ENCODE data around the gene SETBP1. TPM values are rescaled to one million over a fixed set of nuclear protein-coding genes. Genes with fewer than 3 reads are reported as not detected.
A peak's percentile ranks its signal among the peaks of the same experiment; 100 is the strongest.

Gene SETBP1
- polyA plus RNA-seq, 1 experiment = 2.9 TPM

GRCh38 chr18:44678725-44679055 lies 2.0 kb upstream of the SETBP1 start:
- H3K4me3 ChIP-seq (ENCODE audit: low read depth, low read length) = no peak overlapping the region; the same call in 1 of the 2 replicates
- DNase-seq (ENCODE audit: low read depth) = no peak
- no peaks in the 10 kb centered on the region for H3K36me3 ChIP-seq (ENCODE audit: control insufficient read depth, insufficient read depth, low read length)
- no peaks in the 10 kb centered on the region for H3K27me3 ChIP-seq (ENCODE audit: control insufficient read depth, insufficient read depth, low read length)
- CTCF ChIA-PET = interaction anchor here (0.6 kb wide), 2 partner anchors 174 to 367 kb away, joined by 3 to 4 read pairs; no protein-coding TSS in a partner anchor
- POLR2A ChIA-PET = interaction anchor here (0.5 to 1.2 kb wide), 3 partner anchors 164 to 910 kb away, joined by 3 to 4 read pairs (median 3); no protein-coding TSS in a partner anchor
- TF ChIP-seq, protein P1, sequence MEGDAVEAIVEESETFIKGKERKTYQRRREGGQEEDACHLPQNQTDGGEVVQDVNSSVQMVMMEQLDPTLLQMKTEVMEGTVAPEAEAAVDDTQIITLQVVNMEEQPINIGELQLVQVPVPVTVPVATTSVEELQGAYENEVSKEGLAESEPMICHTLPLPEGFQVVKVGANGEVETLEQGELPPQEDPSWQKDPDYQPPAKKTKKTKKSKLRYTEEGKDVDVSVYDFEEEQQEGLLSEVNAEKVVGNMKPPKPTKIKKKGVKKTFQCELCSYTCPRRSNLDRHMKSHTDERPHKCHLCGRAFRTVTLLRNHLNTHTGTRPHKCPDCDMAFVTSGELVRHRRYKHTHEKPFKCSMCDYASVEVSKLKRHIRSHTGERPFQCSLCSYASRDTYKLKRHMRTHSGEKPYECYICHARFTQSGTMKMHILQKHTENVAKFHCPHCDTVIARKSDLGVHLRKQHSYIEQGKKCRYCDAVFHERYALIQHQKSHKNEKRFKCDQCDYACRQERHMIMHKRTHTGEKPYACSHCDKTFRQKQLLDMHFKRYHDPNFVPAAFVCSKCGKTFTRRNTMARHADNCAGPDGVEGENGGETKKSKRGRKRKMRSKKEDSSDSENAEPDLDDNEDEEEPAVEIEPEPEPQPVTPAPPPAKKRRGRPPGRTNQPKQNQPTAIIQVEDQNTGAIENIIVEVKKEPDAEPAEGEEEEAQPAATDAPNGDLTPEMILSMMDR (IDR thresholded peaks at IDR 0.05; ENCODE audit: insufficient read depth, low read depth, low read length) = no peak

DNA sequence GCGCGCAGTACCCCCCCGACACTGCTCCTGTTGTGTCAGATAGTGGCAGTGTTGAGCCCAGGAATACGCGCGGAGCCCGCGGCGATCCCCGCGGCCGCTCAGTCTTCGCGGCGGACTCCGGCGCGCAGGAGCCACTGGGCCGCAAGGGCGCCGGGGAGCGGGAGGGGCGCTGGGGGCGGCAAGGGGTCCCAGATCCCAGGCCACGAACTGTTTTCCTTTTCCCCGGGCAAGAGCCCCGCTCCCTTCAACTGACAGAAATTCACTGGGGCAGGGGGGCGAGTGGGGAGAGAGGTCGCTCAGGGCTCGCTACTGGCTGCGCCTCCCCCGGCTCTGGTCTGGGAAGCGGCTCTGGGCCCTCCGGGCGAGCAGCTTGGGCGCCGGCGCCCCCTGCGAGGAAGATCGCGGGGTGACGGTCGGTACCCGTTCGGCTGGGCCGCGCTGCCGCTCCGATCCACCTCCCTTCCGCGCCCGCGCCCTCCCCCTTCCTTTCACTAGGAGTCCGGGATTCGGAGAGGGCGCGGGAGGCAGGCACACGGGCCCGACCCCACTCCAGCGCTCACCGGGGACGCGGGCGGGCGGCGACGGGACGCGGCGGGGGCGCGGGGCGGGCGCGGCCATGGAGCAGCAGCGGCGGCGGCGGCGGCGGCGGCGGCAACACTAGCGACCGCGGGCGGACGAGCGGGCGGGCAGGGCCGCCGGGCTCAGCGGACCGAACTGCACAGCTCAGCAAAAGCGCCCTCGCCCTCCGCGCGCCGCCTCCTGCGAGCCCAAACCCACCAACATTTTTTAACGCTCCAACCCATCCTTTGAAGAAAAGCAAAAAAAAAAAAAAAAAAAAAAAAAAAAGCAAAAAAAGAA lies 1.4 kb upstream of the SETBP1 start:
- peak overlapping the region; percentile 82 for H3K4me3 ChIP-seq (ENCODE audit: low read depth, low read length)
- no peaks in the 10 kb centered on the region; the same call in 1 of the 2 replicates for H3K27me3 ChIP-seq (ENCODE audit: control insufficient read depth, insufficient read depth, low read length)
- ChIA-PET POLR2A (interaction anchor here (0.5 to 1.2 kb wide), 3 partner anchors 165 to 909 kb away, joined by 3 to 4 read pairs (median 3); no protein-coding TSS in a partner anchor), CTCF (interaction anchor here (0.6 to 1.3 kb wide), 5 partner anchors 12 to 377 kb away, joined by 3 to 4 read pairs (median 3); no protein-coding TSS in a partner anchor)
- TF ChIP-seq, protein P1 (IDR thresholded peaks at IDR 0.05; ENCODE audit: insufficient read depth, low read depth, low read length) = peak; percentile 70
- DNase-seq (ENCODE audit: low read depth) = no peak
- no peaks in the 10 kb centered on the region for H3K36me3 ChIP-seq (ENCODE audit: control insufficient read depth, insufficient read depth, low read length)

DNA sequence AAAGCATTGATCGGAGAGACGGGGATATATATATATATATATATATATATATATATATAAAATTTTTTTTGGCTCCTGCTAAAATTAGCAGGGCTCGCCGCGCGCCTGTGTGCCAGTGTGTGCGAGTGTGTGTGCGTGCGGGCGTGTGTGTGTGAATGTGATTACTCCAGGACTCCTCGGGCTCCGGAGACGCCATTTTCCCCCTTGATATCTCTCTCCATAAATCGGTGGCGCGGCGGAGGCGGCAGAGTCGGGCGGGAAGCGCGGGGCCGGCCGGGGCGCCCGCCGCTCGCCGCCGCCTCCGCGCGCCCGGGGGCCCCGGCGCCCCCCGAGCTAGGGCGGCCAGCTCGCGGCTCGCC lies 795 bp upstream of the SETBP1 start:
- DNase-seq (ENCODE audit: low read depth) = no peak
- H3K27me3 ChIP-seq (ENCODE audit: control insufficient read depth, insufficient read depth, low read length) = no peaks in the 10 kb centered on the region; the same call in 1 of the 2 replicates
- TF ChIP-seq, protein P1 (IDR thresholded peaks at IDR 0.05; ENCODE audit: insufficient read depth, low read depth, low read length) = no peak
- H3K36me3 ChIP-seq (ENCODE audit: control insufficient read depth, insufficient read depth, low read length) = no peaks in the 10 kb centered on the region
- peak overlapping the region; percentile 82 for H3K4me3 ChIP-seq (ENCODE audit: low read depth, low read length)
- POLR2A ChIA-PET = no interaction called here
- CTCF ChIA-PET = interaction anchor here (0.6 to 1.3 kb wide), 3 partner anchors 12 to 377 kb away, joined by 3 read pairs; no protein-coding TSS in a partner anchor

DNA sequence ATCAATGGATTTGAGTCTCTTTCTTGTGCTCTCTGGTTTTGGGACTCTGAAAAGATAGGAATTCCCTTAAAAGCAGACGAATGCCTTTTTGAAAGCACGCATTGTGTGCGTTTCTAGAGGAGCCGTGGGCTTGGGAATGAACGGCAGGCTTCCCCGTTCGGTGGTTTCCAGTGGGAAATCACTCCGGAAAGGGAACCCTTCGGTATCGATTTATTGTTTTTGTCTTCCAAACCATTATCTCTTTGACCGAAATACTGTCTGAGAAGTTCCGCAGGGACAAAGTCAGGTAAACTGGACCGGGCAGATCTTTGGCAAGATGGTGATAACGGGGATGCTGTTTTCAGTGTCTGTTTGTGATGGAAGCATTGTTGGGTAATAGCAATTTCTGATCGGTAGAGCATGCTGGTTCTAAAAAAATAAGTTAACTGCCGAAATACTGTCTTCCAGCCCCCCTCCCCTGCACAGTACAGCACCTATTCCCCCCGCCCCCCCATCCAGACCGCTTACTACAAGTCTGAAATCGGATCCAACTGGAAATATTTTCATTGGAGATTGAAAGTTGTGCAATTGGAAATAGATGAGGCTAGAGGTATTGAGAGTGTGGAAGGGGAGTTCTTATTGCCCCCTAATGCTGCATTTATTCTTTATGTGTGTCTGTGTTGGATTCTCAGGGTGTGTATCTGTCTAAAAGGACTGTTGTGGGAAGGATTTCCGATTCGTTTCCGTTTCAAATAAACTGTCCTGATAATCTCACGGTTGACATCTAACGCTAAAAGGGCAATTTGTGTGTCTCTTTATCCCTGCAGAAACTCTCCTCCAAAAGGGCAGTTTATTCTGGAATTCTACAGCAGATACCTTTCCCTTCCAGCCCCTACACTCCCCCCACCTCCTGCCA lies 635 bp downstream of the SETBP1 start:
- ChIA-PET POLR2A (no interaction called here), CTCF (no interaction called here)
- DNase-seq (ENCODE audit: low read depth) = no peak
- TF ChIP-seq, protein P1 (IDR thresholded peaks at IDR 0.05; ENCODE audit: insufficient read depth, low read depth, low read length) = no peak
- Histone ChIP-seq H3K27me3 (ENCODE audit: control insufficient read depth, insufficient read depth, low read length) (no peaks in the 10 kb centered on the region; the same call in 1 of the 2 replicates), H3K36me3 (ENCODE audit: control insufficient read depth, insufficient read depth, low read length) (no peaks in the 10 kb centered on the region), H3K4me3 (ENCODE audit: low read depth, low read length) (peak overlapping the region; percentile 82)

All from BJ (cell line).